Trophoblast cell (in vitro differentiated cells and primary cell): Measurements from ENCODE around the gene GJC3.

ENCODE experiments used
- DNase-seq, 2 donors: peaks; one replicate each; pipeline ENCODE4 v3.0.0-alpha.2; 2016
- H2AFZ ChIP-seq: 2 replicates; pipeline ENCODE4 v1.6.1; 2013; ENCODE audit warnings: low read length, moderate library complexity, mild to moderate bottlenecking; ENCODE audit not compliant: insufficient read depth, poor library complexity
- H2AK5ac ChIP-seq: 2 replicates; pipeline ENCODE4 v1.6.1; 2013; ENCODE audit warnings: mild to moderate bottlenecking, low read length
- H2BK120ac ChIP-seq: 2 replicates; pipeline ENCODE4 v1.6.1; 2013; ENCODE audit warnings: low read length, mild to moderate bottlenecking, moderate library complexity; ENCODE audit not compliant: insufficient read depth, poor library complexity
- H2BK12ac ChIP-seq: 2 replicates; pipeline ENCODE4 v1.6.1; 2013; ENCODE audit warnings: mild to moderate bottlenecking, low read length, moderate library complexity
- H2BK5ac ChIP-seq: 2 replicates; pipeline ENCODE4 v1.6.1; 2013; ENCODE audit warnings: low read length, low read depth, moderate library complexity, mild to moderate bottlenecking; ENCODE audit not compliant: poor library complexity
- H3K14ac ChIP-seq: 2 replicates; pipeline ENCODE4 v1.6.1; 2013; ENCODE audit warnings: mild to moderate bottlenecking, low read length
- H3K18ac ChIP-seq: 2 replicates; pipeline ENCODE4 v1.6.1; 2013; ENCODE audit warnings: mild to moderate bottlenecking, low read length
- H3K23ac ChIP-seq: 2 replicates; pipeline ENCODE4 v1.6.1; 2013; ENCODE audit warnings: low read length
- H3K27ac ChIP-seq: 2 replicates; pipeline ENCODE4 v1.5.1; 2013; ENCODE audit warnings: low read depth, mild to moderate bottlenecking, inconsistent platforms, low read length, moderate library complexity
- H3K27me3 ChIP-seq: 2 replicates; pipeline ENCODE4 v1.6.1; 2013; ENCODE audit warnings: inconsistent platforms, mild to moderate bottlenecking, low read length, moderate library complexity; ENCODE audit not compliant: insufficient read depth
- H3K36me3 ChIP-seq, 2 experiments: 1 replicate in 1 of 2; 2 replicates in 1 of 2; pipeline ENCODE4 v1.6.1; 2013; ENCODE audit warnings: low read length in 2 of 2, mild to moderate bottlenecking in 2 of 2, moderate library complexity in 1 of 2; ENCODE audit not compliant: insufficient read depth in 2 of 2, control insufficient read depth in 1 of 2
- H3K4ac ChIP-seq: 2 replicates; pipeline ENCODE4 v1.6.1; 2013; ENCODE audit warnings: low read depth, mild to moderate bottlenecking, low read length, moderate library complexity
- H3K4me1 ChIP-seq, 2 experiments: 1 replicate in 1 of 2; 2 replicates in 1 of 2; pipeline ENCODE4 v1.6.1; 2013; ENCODE audit warnings: low read length in 2 of 2, mild to moderate bottlenecking in 2 of 2, moderate library complexity in 1 of 2; ENCODE audit not compliant: insufficient read depth in 2 of 2, control insufficient read depth in 1 of 2
- H3K4me2 ChIP-seq: 2 replicates; pipeline ENCODE4 v1.6.1; 2013; ENCODE audit warnings: inconsistent platforms, mild to moderate bottlenecking, low read length, moderate library complexity
- H3K4me3 ChIP-seq: 2 replicates; pipeline ENCODE4 v1.5.1; 2013; ENCODE audit warnings: mild to moderate bottlenecking, low read depth, low read length, inconsistent platforms
- H3K79me1 ChIP-seq: one replicate; pipeline ENCODE4 v1.6.1; 2013; ENCODE audit warnings: low read length
- H3K79me2 ChIP-seq: 2 replicates; pipeline ENCODE4 v1.6.1; 2013; ENCODE audit warnings: low read length, mild to moderate bottlenecking; ENCODE audit not compliant: control insufficient read depth, insufficient read depth, poor library complexity
- H3K9ac ChIP-seq: 2 replicates; pipeline ENCODE4 v1.6.1; 2013; ENCODE audit warnings: mild to moderate bottlenecking, low read length
- H3K9me3 ChIP-seq: 2 replicates; pipeline ENCODE4 v1.6.1; 2013; ENCODE audit warnings: low read depth, mild to moderate bottlenecking, control low read depth, inconsistent platforms, low read length; ENCODE audit not compliant: insufficient read depth
- H4K12ac ChIP-seq: 2 replicates; pipeline ENCODE4 v1.6.1; 2013; ENCODE audit warnings: low read depth, mild to moderate bottlenecking, low read length, moderate library complexity
- H4K8ac ChIP-seq: 2 replicates; pipeline ENCODE4 v1.6.1; 2013; ENCODE audit warnings: low read depth, mild to moderate bottlenecking, low read length, moderate library complexity
- H4K91ac ChIP-seq: one replicate; pipeline ENCODE4 v1.6.1; 2013; ENCODE audit warnings: low read depth, mild to moderate bottlenecking, low read length, moderate library complexity
- WGBS: extraction: QIAGEN DNeasy Blood & Tissue Kit; methylation state at CpG from one replicate; pipeline ENCODE4 v1.1.7; 2013; ENCODE audit warnings: missing lambda C conversion rate; ENCODE audit not compliant: insufficient read length, insufficient coverage; ENCODE audit errors: extremely low coverage; 5-methylcytosine and 5-hydroxymethylcytosine counted together

Gene GJC3

GRCh38 chr7:99923200-99923599 is 6.2 kb downstream of the GJC3 start:
- Histone ChIP-seq H3K9ac (no peak overlapping the region), H4K12ac (no peak overlapping the region), H2AK5ac (no peak overlapping the region), H3K79me1 (no peaks in the 10 kb centered on the region), H3K27ac (no peak overlapping the region), H2BK120ac (no peak overlapping the region), H3K4me1 (no peaks in the 10 kb centered on the region), H3K4me3 (no peak overlapping the region), H3K4me2 (no peak overlapping the region), H3K4ac (no peak overlapping the region), H2BK5ac (no peak overlapping the region), H3K27me3 (no peaks in the 10 kb centered on the region), H2BK12ac (no peak overlapping the region), H4K8ac (no peak overlapping the region), H3K18ac (no peak overlapping the region), H3K14ac (no peak overlapping the region), H3K23ac (no peak overlapping the region), H4K91ac (no peak overlapping the region), H2AFZ (no peak overlapping the region), H3K36me3 (no peaks in the 10 kb centered on the region), H3K9me3 (peaks cover 3% of the 10 kb centered on the region), H3K79me2 (peaks cover 2% of the 10 kb centered on the region)
- no peak for DNase-seq
- no CpG with 5 or more reads among the region's 3 CpGs for WGBS

- Histone ChIP-seq H3K4me1 (no peaks in the 10 kb centered on the region), H4K12ac (no peak overlapping the region), H4K91ac (no peak overlapping the region), H2BK12ac (no peak overlapping the region), H3K27ac (no peak overlapping the region), H4K8ac (no peak overlapping the region), H3K14ac (no peak overlapping the region), H2BK5ac (no peak overlapping the region), H3K9ac (no peak overlapping the region), H3K36me3 (no peaks in the 10 kb centered on the region), H3K9me3 (peaks cover 3% of the 10 kb centered on the region), H2AFZ (no peak overlapping the region), H3K79me1 (no peaks in the 10 kb centered on the region), H2BK120ac (no peak overlapping the region), H3K23ac (no peak overlapping the region), H3K4me3 (no peak overlapping the region), H3K18ac (no peak overlapping the region), H2AK5ac (no peak overlapping the region), H3K27me3 (no peaks in the 10 kb centered on the region), H3K4ac (no peak overlapping the region), H3K79me2 (peaks cover 2% of the 10 kb centered on the region), H3K4me2 (no peak overlapping the region)
- no peak for DNase-seq
- WGBS: no CpG with 5 or more reads among the region's 3 CpGs
These were observed 9.3 kb downstream of the GJC3 start for GRCh38 chr7:99920149-99920548.

GRCh38 chr7:99919814-99920112 is 9.7 kb downstream of the GJC3 start:
- Histone ChIP-seq H3K4me1 (no peaks in the 10 kb centered on the region), H3K4ac (no peak overlapping the region), H2BK120ac (no peak overlapping the region), H3K9me3 (peaks cover 3% of the 10 kb centered on the region), H2BK12ac (no peak overlapping the region), H3K27ac (no peak overlapping the region), H2BK5ac (no peak overlapping the region), H3K4me3 (peak overlapping the region; percentile 67), H3K23ac (no peak overlapping the region), H4K12ac (no peak overlapping the region), H3K4me2 (peak overlapping the region; percentile 5), H3K36me3 (no peaks in the 10 kb centered on the region), H4K91ac (no peak overlapping the region), H3K14ac (no peak overlapping the region), H3K9ac (no peak overlapping the region), H3K79me2 (peaks cover 2% of the 10 kb centered on the region), H2AFZ (no peak overlapping the region), H4K8ac (no peak overlapping the region), H2AK5ac (no peak overlapping the region), H3K27me3 (no peaks in the 10 kb centered on the region), H3K79me1 (no peaks in the 10 kb centered on the region), H3K18ac (no peak overlapping the region)
- DNase-seq: no peak
- WGBS: no CpG with 5 or more reads among the region's 4 CpGs

GRCh38 chr7:99918959-99919813 is 10.2 kb downstream of the GJC3 start, which contains the start of gene TRIM4:
Gene TRIM4 (minus strand): TSS chr7:99919530. CDS start chr7:99919401, 129 bp downstream.
- peaks cover 2% of the 10 kb centered on the region for H3K79me2 ChIP-seq
- peak within 1 kb of the TSS; percentile 54 for H3K4me2 ChIP-seq
- H3K4me3 ChIP-seq: peak within 1 kb of the TSS; percentile 67
- no peak within 1 kb of the TSS for H4K12ac ChIP-seq
- H3K79me1 ChIP-seq: no peaks in the 10 kb centered on the region
- H2BK5ac ChIP-seq: no peak within 1 kb of the TSS
- H3K27me3 ChIP-seq: no peaks in the 10 kb centered on the region
- H3K4ac ChIP-seq: no peak within 1 kb of the TSS
- DNase-seq: peak; percentile 58 to 73
- peak within 1 kb of the TSS; percentile 13 for H4K8ac ChIP-seq
- H2BK12ac ChIP-seq: no peak within 1 kb of the TSS
- no peak within 1 kb of the TSS for H2AFZ ChIP-seq
- H3K4me1 ChIP-seq: no peaks in the 10 kb centered on the region
- no peak within 1 kb of the TSS for H3K18ac ChIP-seq
- no peak within 1 kb of the TSS for H3K23ac ChIP-seq
- H3K27ac ChIP-seq: no peak within 1 kb of the TSS
- no peak within 1 kb of the TSS for H4K91ac ChIP-seq
- H2AK5ac ChIP-seq: no peak within 1 kb of the TSS
- no CpG with 5 or more reads among the region's 81 CpGs for WGBS
- H3K14ac ChIP-seq: no peak within 1 kb of the TSS
- H3K9ac ChIP-seq: peak within 1 kb of the TSS; percentile 7
- peaks cover 3% of the 10 kb centered on the region for H3K9me3 ChIP-seq
- no peak within 1 kb of the TSS for H2BK120ac ChIP-seq
- H3K36me3 ChIP-seq: no peaks in the 10 kb centered on the region
